HG03196 (cell line): ENCODE measurements around the gene TRMT61A.
A peak's percentile ranks its signal among the peaks of the same experiment; 100 is the strongest.
"Not testable (repeated sequence)": the region's sequence is repeated elsewhere in the genome, so short reads cannot be mapped to it uniquely, and the experiment has no call there.

Experiments used
- ATAC-seq: cut with Tn5 transposase; IDR thresholded peaks from one replicate; pipeline ENCODE4 v1.9.1; 2021; ENCODE audit not compliant: unreplicated experiment

The TRMT61A gene

DNA sequence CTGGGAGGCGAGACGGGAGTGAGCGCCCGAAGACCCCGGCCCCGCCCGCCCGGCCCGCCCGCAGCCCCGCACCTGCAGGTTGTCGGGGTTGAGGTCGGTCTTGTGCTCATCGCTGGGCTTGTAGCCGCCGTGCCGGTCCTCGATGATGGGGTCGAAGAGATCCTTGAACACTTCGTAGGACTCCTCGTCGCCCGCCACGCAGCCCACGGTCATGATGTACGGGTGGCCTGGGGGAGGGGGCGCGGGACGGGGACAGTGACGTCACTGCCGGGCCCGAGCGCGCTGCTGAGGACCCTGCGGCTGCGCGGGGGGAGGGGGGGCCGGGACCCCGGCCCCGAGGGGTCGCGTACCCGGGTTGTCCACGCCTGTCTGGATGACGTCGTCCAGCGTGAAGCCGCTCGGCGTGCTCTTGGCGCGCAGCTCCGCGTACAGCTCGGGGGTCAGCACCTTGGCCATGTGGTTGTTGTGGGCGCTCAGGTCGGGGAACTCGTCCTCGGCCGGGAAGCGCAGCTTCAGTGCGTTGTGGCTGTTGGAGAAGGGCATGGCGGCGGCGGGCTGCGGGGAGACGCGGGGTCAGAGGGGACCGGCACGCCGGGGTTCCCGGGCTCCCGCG lies 6.9 kb upstream of the TRMT61A start:
- ATAC-seq: no peak

DNA sequence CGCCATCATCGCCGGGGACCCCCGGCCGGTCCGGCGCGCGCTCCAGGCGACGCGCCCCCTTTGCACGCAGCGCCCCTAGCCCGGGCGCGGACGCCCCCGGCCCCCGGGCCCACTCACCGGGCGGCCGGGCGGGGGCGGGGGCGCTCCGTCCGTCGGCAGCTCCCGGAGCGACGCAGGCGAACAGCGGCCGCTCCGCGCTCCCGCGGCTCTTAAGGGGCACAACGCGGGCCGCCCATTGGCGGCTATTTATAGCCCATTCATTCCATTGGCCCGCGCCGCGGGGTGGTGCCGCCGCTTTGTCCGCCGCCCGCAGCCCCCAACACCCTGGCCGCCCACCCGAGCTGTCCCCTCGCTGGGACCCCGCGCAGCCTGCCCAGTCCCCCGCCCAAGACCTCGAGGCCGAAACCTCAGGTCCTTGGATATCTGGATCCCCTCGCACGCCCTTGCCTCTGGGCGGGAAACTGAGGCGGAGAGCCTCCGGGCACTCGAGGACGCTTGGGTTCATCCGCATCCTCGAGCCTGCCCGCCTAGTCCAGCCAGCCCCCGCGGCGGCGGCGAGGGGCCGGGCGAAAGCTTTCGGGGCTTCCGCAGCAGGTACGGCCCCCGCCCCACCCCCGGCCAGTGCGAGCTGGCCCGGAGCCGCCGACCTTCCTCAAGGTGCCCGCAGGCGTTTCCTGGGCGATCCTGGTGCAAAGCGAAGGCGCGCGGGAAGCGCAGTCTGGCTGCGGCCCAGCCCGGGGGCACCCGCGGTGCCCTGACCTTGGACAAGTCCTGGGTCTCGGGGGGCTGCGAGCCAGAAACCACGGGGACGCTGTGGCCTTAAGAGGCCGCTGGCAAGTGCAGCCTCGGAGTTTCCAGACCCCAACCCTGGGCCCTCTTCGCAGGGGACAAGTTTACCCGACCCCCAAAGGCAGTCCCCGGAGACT lies 6.1 kb upstream of the TRMT61A start, which contains the start of gene CKB:
Gene CKB, minus strand, starts transcription at position 182 of the 926 bp plus-strand sequence. CDS start 337 bp downstream, outside the sequence.
- ATAC-seq: no peak

DNA sequence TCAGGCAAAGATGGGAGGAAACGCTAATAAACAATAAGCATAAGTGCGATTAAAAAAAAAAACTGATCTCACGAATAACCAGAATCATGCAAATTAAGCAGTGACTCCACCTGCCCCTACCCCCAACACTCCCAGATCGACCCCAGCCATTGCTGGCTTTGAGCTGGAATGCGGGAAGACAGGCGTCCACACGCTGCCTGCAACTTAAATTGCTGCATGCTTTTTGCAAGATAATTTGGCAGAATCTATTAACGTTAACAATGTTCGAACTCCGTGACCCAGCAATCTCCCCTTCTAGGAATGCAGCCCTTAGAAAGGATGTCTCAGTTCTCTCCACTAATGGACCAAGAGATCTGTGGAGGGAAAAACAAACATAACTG lies 5.4 kb upstream of the TRMT61A start:
- no peak for ATAC-seq

DNA sequence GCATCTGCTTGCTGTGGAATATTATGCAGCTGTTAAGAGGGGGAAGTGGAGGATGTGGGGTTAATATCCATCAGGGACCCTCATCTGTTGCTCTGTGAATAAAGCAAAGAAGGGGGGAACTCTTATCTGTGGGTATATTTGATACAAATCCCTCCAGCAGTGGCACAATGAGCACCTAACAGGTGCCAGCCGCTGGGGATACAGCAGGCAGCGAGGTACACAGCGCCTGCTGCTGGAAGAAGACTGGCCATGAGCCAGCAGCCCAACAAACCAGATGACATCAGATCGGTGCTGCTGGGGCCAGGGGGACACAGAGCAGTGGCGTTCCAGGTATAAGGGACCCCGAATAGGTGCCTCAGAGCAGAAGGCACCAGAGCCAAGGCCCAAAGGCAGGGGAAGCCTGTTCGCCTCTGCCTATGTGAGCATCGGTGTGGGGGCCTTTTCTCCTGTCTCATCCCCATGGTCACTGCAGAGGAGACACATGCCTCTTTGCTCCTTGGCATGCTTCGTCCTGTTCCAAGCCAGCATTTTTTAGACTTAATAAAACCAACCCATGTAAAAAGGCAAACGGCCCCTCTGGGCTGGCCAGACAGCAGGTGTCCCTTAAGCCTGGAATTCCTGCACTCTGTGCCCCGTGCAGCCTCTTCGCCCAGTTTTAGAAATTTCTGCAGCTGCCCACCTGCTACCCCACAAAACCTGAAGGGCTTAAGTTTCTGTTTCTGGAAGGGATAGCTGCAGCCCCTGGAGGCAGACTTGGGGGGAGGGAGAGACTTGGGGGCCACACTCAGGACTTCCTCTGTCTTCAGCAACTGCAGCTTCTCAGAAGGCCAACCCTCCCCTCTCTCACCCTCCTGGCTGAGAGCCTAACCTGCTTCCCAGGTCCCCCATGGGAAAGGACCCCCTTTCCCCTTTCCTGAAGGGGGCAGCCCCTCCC lies 4.7 kb upstream of the TRMT61A start:
- ATAC-seq: no peak

DNA sequence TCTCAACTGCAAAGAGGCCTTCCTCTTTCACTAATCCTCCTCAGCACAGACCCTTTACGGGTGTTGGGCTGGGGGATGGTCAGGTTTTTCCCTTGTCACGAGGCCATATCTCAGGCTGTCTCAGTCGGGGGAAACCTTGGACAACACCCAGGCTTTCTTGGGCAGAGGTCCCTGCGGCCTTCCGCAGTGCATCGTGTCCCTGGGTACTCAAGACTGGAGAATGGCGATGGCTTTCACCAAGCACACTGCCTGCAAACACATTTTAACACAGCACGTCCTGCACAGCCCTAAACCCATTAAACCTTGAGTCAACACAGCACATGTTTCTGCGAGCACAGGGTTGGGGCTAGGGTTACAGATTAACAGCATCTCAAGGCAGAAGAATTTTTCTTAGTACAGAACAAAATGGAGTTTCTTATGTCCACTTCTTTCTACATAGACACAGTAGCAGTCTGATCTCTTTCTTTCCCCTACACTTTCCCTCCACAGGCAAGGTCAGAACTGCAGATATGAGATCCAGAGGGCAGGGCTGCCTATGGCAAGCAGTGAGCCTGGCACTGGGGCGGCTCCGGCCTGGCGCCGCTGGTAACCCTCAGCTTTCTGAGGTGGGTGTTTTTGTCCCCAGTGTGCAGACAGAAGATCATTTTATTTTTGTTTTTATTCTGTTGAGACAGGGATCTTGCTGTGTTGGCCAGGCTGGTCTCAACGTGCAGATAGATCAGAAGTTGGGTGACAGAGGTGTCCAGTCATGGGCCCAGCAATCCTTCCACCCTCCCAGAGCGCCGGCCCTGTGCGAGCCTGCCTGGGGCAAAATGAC lies 3.4 kb upstream of the TRMT61A start:
- not testable (repeated sequence) for ATAC-seq

DNA sequence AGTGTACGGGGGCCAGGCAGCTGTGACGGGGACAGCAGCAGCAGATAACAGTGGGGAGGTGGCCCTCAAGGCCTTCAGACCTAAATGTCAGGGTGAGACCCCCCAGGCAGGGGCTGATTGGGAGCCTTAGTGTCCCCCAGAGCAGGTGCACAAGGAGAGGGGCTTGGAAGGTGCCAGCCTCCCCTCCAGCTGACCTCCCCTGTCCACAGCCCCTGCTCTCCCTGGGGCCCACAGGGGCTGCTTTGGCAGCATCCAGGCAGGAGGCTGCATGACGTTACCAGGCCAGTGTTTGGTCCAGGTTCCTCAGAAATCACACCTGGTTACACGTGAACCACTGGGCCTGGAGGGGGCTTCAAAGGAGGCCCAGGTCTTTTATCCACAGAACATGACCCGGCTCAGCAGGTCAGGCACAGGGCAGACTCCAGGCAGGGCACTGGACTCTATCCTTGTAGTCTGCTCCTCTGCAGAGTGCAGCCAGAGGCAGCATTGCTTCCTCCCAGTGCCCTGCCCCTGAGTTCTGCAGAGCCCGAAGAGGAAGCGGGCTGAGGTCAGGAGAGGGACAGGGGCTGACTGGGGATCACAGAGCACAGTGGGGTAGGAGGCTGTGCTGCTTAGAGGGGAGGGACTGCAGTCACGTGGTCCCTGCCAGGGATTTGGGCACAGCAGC lies 2.6 kb upstream of the TRMT61A start:
- ATAC-seq: no peak

DNA sequence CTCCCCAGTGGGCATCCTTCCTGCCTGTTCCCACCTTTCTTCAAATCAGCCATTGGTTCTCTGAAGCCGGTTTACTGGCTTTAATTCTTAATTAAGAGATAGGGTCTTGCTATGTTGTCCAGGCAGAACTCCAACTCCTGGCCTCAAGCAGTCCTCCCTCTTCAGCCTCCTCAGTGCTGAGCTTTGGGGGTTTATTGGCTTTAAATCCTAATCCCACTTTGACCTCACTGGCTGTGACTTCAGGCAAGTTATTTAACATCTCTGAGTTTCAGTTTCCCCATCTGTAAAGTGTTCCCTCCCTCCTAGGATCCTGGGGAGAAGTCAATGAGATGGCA lies 2.1 kb upstream of the TRMT61A start:
- no peak for ATAC-seq

DNA sequence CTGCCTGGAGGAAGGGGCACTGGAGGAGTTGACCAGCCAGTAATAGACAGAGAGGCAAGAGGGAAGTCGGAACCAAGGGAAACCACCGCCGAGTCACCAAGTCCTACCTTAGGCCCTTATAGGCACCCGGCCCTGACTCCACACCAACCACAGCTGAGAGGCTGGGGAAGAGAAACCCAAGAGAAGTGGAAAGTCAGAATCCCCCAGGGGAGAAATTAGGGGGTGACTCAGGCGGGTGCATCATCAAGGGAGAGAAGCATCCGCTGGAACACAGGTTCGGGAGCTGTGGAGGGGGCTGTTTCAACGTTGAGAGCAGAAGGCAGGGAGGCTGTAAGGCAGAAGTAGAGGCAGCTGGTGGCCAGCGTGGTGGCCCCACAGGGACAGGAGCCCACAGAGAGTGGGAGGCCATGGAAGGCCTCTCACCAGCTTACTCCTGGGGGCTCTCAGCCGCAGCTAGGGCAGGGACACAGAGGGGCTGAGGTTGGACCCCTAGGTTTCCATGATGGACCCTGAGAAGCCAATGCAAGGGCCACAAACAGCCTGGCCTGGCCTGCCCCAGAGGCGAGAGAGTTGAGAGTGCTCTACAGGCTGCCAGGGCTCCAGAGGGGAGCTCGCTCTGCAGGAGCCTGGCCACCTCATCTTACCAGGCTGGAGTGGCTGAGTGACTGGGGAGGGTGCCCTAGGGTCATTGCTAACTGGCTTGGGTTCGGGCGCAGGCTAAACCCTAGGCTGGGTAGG lies 1.4 kb upstream of the TRMT61A start:
- ATAC-seq: peak; percentile 44

DNA sequence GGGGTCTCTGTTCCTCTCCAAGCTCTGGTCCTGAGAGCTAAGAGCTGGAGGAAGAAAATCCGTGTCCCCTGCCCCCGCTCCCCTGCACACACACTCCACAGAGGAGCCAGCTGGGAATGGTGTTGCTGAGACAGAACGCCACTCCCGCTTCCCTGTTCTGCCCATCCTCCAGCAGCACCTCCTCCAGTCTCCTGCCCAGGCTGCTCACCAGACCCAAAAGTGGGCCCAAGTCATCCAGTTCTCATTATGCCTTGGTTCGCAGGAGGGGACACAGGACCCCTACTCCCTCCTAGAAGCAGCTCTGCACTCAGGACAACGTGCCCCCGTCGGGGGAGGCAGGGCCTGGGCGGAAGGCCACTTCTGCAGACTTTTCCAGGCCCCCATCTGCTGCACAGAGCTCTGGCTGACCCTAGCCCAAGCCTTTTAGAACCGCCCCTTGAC lies 830 bp upstream of the TRMT61A start:
- no peak for ATAC-seq

DNA sequence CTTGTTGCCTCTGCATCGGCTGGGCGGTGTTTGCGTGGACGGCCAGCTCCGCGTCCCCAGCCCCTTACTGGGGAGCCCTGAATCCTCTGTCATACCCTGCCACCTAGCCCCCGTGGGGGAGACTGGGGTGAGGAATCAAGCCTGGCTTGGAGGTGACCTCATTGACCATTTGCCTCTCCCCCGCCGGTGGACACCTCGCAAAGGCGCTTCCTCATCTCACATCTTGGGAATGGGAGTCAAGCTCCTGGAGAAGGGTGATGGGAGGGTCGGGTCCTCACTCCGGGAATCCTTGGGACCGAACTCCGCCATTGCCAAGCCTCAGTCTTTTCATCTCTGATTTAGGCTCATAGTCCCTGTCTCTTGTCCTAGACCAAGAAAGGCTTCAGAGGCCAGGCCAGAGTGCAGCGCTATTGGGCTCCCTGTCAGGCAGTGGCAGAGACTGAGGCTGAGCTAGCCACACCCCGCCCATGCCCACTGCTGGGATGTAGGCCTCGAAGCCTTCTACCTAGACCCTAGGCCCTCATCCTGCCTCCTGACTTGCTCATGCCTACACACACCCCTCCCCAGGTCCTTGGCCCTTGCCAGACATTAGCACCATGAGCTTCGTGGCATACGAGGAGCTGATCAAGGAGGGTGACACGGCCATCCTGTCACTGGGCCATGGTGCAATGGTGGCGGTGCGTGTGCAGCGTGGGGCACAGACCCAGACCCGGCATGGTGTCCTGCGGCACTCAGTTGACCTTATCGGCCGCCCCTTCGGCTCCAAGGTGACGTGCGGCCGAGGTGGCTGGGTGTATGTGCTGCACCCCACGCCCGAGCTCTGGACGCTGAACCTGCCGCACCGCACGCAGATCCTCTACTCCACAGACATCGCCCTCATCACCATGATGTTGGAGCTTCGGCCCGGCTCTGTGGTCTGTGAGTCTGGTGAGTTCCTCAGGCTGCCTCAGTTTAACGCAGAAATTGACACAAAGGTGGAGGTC lies 678 bp downstream of the TRMT61A start:
- ATAC-seq: no peak

DNA sequence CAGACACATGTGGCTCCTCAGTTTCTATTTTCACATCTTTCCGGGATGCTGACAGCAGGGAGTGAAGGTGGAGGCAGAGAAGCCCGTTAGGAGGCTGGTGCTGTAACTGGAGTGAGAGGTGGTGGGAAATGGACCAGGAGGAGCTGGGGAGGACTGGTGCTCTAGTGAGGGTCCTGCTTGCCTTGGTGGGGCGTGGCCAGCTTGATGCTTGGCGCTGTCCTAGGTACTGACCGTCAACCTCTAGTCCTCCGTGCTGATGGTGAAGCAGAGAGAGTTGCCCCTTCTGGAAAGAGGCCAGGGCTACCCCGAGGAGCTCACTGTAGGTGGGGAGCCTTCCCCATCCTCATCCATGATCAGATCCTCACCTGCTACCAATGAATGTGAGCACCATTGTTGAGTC lies 1.4 kb downstream of the TRMT61A start:
- ATAC-seq: no peak

DNA sequence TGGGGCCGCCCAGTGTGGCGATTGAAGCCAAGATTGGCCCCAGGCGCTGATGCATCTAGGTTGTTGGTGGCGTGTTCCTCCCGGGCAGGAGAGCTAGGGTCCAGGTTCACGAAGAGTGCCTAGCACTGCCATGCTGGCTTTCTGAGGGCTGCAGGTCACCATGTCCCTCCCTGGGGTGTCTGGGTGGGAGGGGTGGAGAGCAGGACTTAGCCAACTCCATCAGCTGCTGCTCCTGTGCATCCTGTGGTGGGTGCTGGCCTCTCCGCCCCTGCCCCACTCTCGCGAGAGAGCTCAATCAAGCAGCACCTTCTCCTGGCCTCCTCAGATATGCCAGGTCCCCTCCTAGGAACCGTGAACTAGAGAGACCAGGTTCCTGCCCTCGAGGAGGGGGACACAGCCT lies 1.8 kb downstream of the TRMT61A start:
- no peak for ATAC-seq

DNA sequence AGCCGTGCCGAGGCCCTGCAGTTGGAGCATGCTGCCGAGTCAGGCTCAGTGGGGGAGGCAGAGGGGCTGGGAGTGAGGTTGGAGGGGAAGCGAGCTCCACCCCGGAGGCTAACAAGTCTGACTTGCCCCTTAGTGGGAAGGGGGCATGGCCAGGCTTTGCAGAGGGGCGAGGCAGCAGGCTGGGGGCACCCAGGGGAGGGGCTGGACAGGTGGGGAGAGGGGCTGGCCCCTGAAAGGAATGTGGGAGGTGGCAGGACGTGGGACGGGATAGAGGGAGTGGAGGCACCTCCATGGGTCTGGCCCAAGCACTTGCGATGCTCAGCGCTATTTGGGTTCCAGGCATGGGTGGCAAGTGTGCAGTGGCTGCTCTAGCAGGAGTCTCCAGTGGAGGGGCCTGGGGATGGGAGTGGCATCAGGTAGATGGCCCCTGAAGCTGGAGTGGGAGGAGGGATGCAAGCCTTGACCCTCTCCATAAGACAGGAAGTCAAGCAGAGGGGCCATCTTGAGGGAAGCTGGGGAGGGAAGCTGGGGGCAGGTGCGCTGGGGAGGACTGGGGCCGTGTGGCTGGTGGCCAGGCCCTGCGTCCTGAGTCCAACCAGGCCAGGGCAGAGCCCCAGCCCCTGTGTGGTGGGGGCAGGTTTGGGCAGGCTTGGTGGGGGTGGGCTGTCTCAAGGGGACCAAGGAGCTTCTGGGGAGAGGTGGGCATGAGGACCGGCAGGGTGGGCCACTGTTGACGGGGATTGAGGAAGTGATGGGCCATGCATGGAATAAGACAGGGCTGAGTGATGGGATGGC lies 2.6 kb downstream of the TRMT61A start:
- no peak for ATAC-seq

DNA sequence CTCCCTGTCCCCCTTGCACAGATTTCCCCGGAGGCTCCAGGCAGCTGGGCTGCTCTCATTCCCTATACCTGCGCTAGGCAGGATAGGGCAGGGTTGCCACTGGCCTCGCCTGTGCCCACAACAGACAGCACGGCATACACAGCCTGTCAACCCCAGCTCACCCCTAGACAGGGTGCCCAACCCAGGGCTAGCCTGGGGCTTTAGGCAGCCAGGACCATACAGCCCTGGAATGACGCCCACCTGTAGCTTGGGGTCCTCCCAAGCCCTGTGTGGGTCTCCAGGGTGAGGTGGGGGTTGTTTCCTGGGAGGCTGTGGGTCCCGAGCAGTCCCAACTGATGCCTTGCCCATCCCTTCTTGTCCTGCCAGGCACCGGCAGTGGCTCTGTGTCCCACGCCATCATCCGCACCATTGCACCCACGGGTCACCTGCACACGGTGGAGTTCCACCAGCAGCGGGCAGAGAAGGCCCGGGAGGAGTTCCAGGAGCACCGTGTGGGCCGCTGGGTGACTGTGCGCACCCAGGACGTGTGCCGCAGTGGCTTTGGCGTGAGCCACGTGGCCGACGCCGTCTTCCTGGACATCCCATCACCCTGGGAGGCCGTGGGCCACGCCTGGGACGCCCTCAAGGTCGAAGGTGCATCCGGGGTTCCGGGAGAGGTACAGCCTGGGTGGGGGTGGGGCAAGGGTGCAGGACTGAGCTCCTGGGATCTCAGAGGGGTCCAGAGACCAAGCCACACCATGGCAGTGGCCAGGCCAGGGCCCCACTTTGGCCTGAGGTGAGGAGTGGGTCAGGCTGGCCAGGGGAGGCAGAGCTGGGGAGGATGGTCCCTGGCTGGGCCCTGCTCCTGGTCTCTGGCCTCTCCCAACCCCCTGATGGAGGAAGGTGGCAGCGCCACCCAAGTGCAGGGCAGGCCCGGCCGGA lies 3.5 kb downstream of the TRMT61A start:
- no peak for ATAC-seq

DNA sequence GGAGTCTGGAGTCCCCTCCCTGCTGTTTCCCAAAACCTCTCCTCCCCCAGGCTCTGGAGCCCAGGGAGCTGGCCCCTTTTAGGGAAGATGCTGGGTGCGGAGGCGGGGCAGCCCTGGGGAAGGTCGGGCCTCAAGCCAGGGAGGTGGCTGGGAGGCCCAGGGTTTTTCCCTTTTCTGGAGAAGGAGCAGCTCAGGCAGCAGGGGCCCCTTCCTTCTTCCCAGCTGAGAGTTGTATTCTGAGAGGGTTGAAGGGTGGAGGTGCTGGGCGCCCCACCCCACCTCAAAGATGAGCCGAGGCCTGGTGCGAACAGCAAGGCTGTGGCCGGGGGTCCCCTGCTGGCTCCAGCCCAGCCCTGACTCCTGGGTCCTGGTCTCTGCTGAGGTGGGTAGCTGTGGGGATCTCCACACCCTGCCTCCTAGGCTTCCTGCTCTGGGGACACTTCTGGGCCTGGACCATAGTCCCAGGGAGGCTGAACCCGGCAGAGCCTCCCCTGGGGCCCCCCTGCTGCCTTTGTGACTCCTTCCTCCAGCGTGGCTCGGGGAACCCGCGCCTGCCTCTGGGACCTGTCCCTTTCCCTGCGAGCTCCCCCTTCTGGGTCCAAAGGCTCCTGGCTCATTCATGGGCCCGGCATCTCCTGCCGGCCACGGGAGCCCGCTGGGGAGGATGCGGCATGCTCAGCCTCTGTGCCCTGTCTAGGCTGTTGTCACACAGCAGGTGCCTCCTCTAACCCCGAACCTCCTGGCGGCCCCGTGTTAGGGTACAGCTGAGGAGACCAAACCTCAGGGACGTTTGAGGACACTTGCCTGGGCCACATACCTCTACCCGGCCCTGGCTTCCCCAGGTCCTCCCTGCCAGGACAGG lies 4.4 kb downstream of the TRMT61A start:
- no peak for ATAC-seq
